CD14-positive monocyte (primary cell): ENCODE measurements around the gene ZCCHC14. TPM values are rescaled to one million over a fixed set of nuclear protein-coding genes. Genes with fewer than 3 reads are reported as not detected.
"Not testable (repeated sequence)": the region's sequence is repeated elsewhere in the genome, so short reads cannot be mapped to it uniquely, and the experiment has no call there.

Experiments
- DNase-seq, 3 donors: peaks; one replicate each; pipeline ENCODE4 v3.0.0-alpha.2; 2011 to 2022
- H2AFZ ChIP-seq: 2 replicates; pipeline ENCODE4 v1.6.0; 2012; ENCODE audit warnings: mild to moderate bottlenecking, low read depth, low read length, inconsistent platforms; ENCODE audit not compliant: insufficient read depth, poor library complexity, severe bottlenecking
- H3K27ac ChIP-seq, 2 donors: 1 replicate in 1 of 2; 2 replicates in 1 of 2; pipeline ENCODE4 v1.5.1; 2012 to 2013; ENCODE audit warnings: low read length in 2 of 2, control low read depth in 1 of 2, inconsistent platforms in 1 of 2, low read depth in 1 of 2, mild to moderate bottlenecking in 1 of 2
- H3K27me3 ChIP-seq, 2 donors: one replicate each; pipeline versions ENCODE4 v1.6.0 to v1.6.1; 2011 to 2013; ENCODE audit warnings: low read length in 2 of 2; ENCODE audit not compliant: control insufficient read depth in 2 of 2, insufficient read depth in 2 of 2
- H3K36me3 ChIP-seq, 2 donors: replicated peaks in 1 of 2; 1 replicate in 1 of 2; 2 replicates in 1 of 2; pipeline versions ENCODE4 v1.5.1 to v1.6.1; 2012 to 2013; ENCODE audit warnings: low read length in 2 of 2, control low read depth in 1 of 2, inconsistent platforms in 1 of 2, mild to moderate bottlenecking in 1 of 2; ENCODE audit not compliant: insufficient read depth in 2 of 2, control insufficient read depth in 1 of 2
- H3K4me1 ChIP-seq, 2 donors: 1 replicate in 1 of 2; 2 replicates in 1 of 2; pipeline versions ENCODE4 v1.5.1 to v1.6.1; 2012 to 2013; ENCODE audit warnings: low read length in 2 of 2, control low read depth in 1 of 2, inconsistent platforms in 1 of 2, mild to moderate bottlenecking in 1 of 2, moderate library complexity in 1 of 2; ENCODE audit not compliant: insufficient read depth in 2 of 2, control insufficient read depth in 1 of 2
- H3K4me2 ChIP-seq: replicated peaks from 2 replicates; pipeline ENCODE3; 2012; ENCODE audit warnings: low read length, moderate library complexity, mild to moderate bottlenecking; ENCODE audit not compliant: poor library complexity, severe bottlenecking; ENCODE audit errors: extremely low read depth
- H3K4me3 ChIP-seq, 3 experiments: fragments of 200-600 bp in 1 of 3; sonication (generic) in 1 of 3; replicated peaks in 1 of 3; 1 replicate in 2 of 3; 2 replicates in 1 of 3; pipeline ENCODE4 v1.5.1; 2011 to 2013; ENCODE audit warnings: low read length in 3 of 3, mild to moderate bottlenecking in 3 of 3, control low read depth in 2 of 3, low read depth in 2 of 3, inconsistent platforms in 1 of 3, moderate library complexity in 1 of 3
- H3K79me2 ChIP-seq: 2 replicates; pipeline ENCODE4 v1.6.0; 2012; ENCODE audit warnings: mild to moderate bottlenecking, control low read depth, inconsistent platforms, low read length, moderate library complexity; ENCODE audit not compliant: insufficient read depth
- H3K9ac ChIP-seq: 2 replicates; pipeline ENCODE4 v1.6.0; 2017; ENCODE audit warnings: low read length, mild to moderate bottlenecking; ENCODE audit not compliant: insufficient read depth, poor library complexity, severe bottlenecking
- H3K9me3 ChIP-seq, 2 donors: replicated peaks in 1 of 2; 1 replicate in 1 of 2; 2 replicates in 1 of 2; pipeline versions ENCODE4 v1.5.1 to v1.6.1; 2012 to 2013; ENCODE audit warnings: low read length in 2 of 2, control low read depth in 1 of 2; ENCODE audit not compliant: control insufficient read depth in 1 of 2, insufficient read depth in 1 of 2
- H4K20me1 ChIP-seq: 2 replicates; pipeline ENCODE4 v1.6.0; 2012; ENCODE audit warnings: mild to moderate bottlenecking, low read length, control low read depth, moderate library complexity; ENCODE audit not compliant: insufficient read depth
- H3K27ac Mint-ChIP-seq, 7 donors: one replicate each; pipeline ENCODE4 v1.8.0; 2020; ENCODE audit warnings: mild to moderate bottlenecking in 7 of 7, mixed read lengths in 7 of 7, moderate library complexity in 6 of 7, inconsistent platforms in 2 of 7
- H3K27me3 Mint-ChIP-seq, 3 donors: one replicate each; pipeline ENCODE4 v1.8.0; 2021 to 2022; ENCODE audit warnings: low read depth in 3 of 3, mild to moderate bottlenecking in 3 of 3, mixed read lengths in 3 of 3, moderate library complexity in 3 of 3, inconsistent platforms in 1 of 3
- H3K36me3 Mint-ChIP-seq, 2 donors: one replicate each; pipeline ENCODE4 v1.8.0; 2020; ENCODE audit warnings: mixed read lengths in 2 of 2, inconsistent platforms in 1 of 2, mild to moderate bottlenecking in 1 of 2
- H3K4me1 Mint-ChIP-seq: one replicate; pipeline ENCODE4 v1.8.0; 2020; ENCODE audit warnings: mild to moderate bottlenecking, mixed read lengths
- H3K4me3 Mint-ChIP-seq, 2 donors: one replicate each; pipeline ENCODE4 v1.8.0; 2020; ENCODE audit warnings: mild to moderate bottlenecking in 2 of 2, mixed read lengths in 2 of 2, moderate library complexity in 1 of 2
- H3K9me3 Mint-ChIP-seq, 7 donors: one replicate each; pipeline ENCODE4 v1.8.0; 2020 to 2022; ENCODE audit warnings: mixed read lengths in 7 of 7, mild to moderate bottlenecking in 6 of 7, moderate library complexity in 6 of 7, inconsistent platforms in 2 of 7
- CTCF ChIP-seq: fragments of 200-600 bp; IDR thresholded peaks from one replicate; pipeline ENCODE4 v1.8.0; 2022; ENCODE audit warnings: antibody characterized with exemption, mild to moderate bottlenecking
- WGBS: methylation state at CpG from one replicate; pipeline ENCODE4 v1.1.5; 2013; ENCODE audit warnings: missing lambda C conversion rate; ENCODE audit not compliant: insufficient coverage; 5-methylcytosine and 5-hydroxymethylcytosine counted together
- intact Hi-C, 2 donors: fragments of 100-400 bp; cut with micrococcal nuclease; formaldehyde crosslinking; loops; one replicate each; pipeline versions ENCODE4 v1.15.0 to v1.15.1; 2023
- polyA plus RNA-seq, 3 donors: library from polyadenylated mRNA; depleted of rRNA in 1 of 3; unstranded in 2 of 3; stranded (reverse) in 1 of 3; fragments of 300-500 nt in 2 of 3; fragments of >200 nt in 1 of 3; fragmentation: Illumina TruSeq in 2 of 3; gene quantifications; 1 replicate in 2 of 3; 2 replicates in 1 of 3; pipeline ENCODE4 v1.2.3, GENCODE V29; 2012 to 2021

Gene ZCCHC14
- polyA plus RNA-seq, 3 donors, result 0.11 to 4.0 (median 0.22) TPM

- no peaks in the 10 kb centered on the region for H3K9me3 ChIP-seq
- Mint-ChIP-seq H3K27me3 (peaks cover 31 to 65% (median 57%) of the 10 kb centered on the region in 3 donors), H3K4me3 (no peak overlapping the region), H3K4me1 (peaks cover 60% of the 10 kb centered on the region), H3K9me3 (peaks cover 0 to 3% (median 0%) of the 10 kb centered on the region in 7 donors), H3K27ac (no peak overlapping the region), H3K36me3 (peaks cover 4 to 7% of the 10 kb centered on the region in 2 donors)
- no peak for DNase-seq
- H3K4me1 ChIP-seq, result peaks cover 30 to 34% of the 10 kb centered on the region in 2 donors
- peaks cover 32% of the 10 kb centered on the region for H4K20me1 ChIP-seq
- no peak overlapping the region for H3K9ac ChIP-seq
- no peak overlapping the region for H3K27ac ChIP-seq
- intact Hi-C loops, result loop anchor here in 1 of 2 donors (2.0 kb wide), 2 partner anchors 27 to 103 kb away; no protein-coding TSS in a partner anchor
- no peak for TF ChIP-seq CTCF
- peak overlapping the region; percentile 69 for H3K4me2 ChIP-seq
- H3K4me3 ChIP-seq, result no peak overlapping the region
- no peaks in the 10 kb centered on the region for H3K79me2 ChIP-seq
- WGBS, result under 1% methylated on average over 74 of the region's 74 CpGs
- H3K36me3 ChIP-seq, result no peaks in the 10 kb centered on the region
- no peak overlapping the region for H2AFZ ChIP-seq
- H3K27me3 ChIP-seq, result peaks cover 0 to 41% of the 10 kb centered on the region in 2 donors
These were observed 563 bp downstream of the ZCCHC14 start for GRCh38 chr16:87492291-87492630.

GRCh38 chr16:87491522-87492290, 1.1 kb downstream of the ZCCHC14 start:
- H3K9me3 ChIP-seq, result no peaks in the 10 kb centered on the region
- H4K20me1 ChIP-seq, result peaks cover 38% of the 10 kb centered on the region
- Mint-ChIP-seq H3K27ac (peak overlapping the region in 1 of 7 donors; percentile 36), H3K36me3 (peaks cover 4 to 7% of the 10 kb centered on the region in 2 donors), H3K4me3 (peak overlapping the region; percentile 80 to 89), H3K4me1 (peaks cover 62% of the 10 kb centered on the region), H3K27me3 (peaks cover 25 to 59% (median 51%) of the 10 kb centered on the region in 3 donors), H3K9me3 (peaks cover 0 to 3% (median 0%) of the 10 kb centered on the region in 7 donors)
- TF ChIP-seq CTCF, result no peak
- H3K4me2 ChIP-seq, result peak overlapping the region; percentile 65
- H3K27me3 ChIP-seq, result peaks cover 0 to 41% of the 10 kb centered on the region in 2 donors
- peaks cover 30 to 35% of the 10 kb centered on the region in 2 donors for H3K4me1 ChIP-seq
- 40% methylated on average over 73 of the region's 80 CpGs for WGBS
- no peak overlapping the region for H3K27ac ChIP-seq
- H2AFZ ChIP-seq, result no peak overlapping the region
- H3K79me2 ChIP-seq, result no peaks in the 10 kb centered on the region
- no peaks in the 10 kb centered on the region for H3K36me3 ChIP-seq
- intact Hi-C loops, result loop anchor here in 1 of 2 donors (2.0 kb wide), 2 partner anchors 27 to 103 kb away; no protein-coding TSS in a partner anchor
- no peak for DNase-seq
- peak overlapping the region; percentile 23 to 67 (median 30) for H3K4me3 ChIP-seq
- H3K9ac ChIP-seq, result no peak overlapping the region

GRCh38 chr16:87490799-87491521, 1.9 kb downstream of the ZCCHC14 start:
- H3K9me3 Mint-ChIP-seq, H3K79me2 ChIP-seq, H2AFZ ChIP-seq, H3K9me3 ChIP-seq, H3K36me3 ChIP-seq, H3K27ac ChIP-seq, DNase-seq, H3K27ac Mint-ChIP-seq, H3K36me3 Mint-ChIP-seq, intact Hi-C loops, H3K9ac ChIP-seq: not testable (repeated sequence)
- Mint-ChIP-seq H3K27me3 (peaks cover 21 to 53% (median 44%) of the 10 kb centered on the region in 3 donors), H3K4me1 (peaks cover 56% of the 10 kb centered on the region), H3K4me3 (peak overlapping the region; percentile 80 to 89)
- H3K4me1 ChIP-seq, result peaks cover 30 to 35% of the 10 kb centered on the region in 2 donors
- H4K20me1 ChIP-seq, result peaks cover 41% of the 10 kb centered on the region
- H3K4me2 ChIP-seq, result peak overlapping the region; percentile 65
- peaks cover 0 to 41% of the 10 kb centered on the region in 2 donors for H3K27me3 ChIP-seq
- WGBS, result 72% methylated on average over 19 of the region's 45 CpGs
- H3K4me3 ChIP-seq, result peak overlapping the region in 1 of 3 experiments; percentile 67
